Right lobe of liver (tissue), 4 donors: ENCODE results near the gene RAB4B.

Source experiments
- CTCF ChIP-seq, 4 donors: fragments of 200-600 bp in 3 of 4; fragments of 450-650 bp in 1 of 4; IDR thresholded peaks; one replicate each; pipeline versions ENCODE4 v1.5.1 to v1.8.0; 2016 to 2022; ENCODE audit warnings: antibody characterized with exemption in 4 of 4, mild to moderate bottlenecking in 2 of 4
- POLR2A ChIP-seq: fragments of 450-650 bp; IDR thresholded peaks from one replicate; pipeline ENCODE4 v1.6.1; 2017; ENCODE audit warnings: antibody characterized with exemption, mild to moderate bottlenecking
- donor health status: DM: no; HTN: no; CAD: no.
- donor health status: DM: no; HTN: no; CAD: no.
- donor health status: DM: no; HTN: yes; CAD: no.

- TF ChIP-seq CTCF (IDR thresholded peaks at IDR 0.05) (no peak), POLR2A (no peak)
Measured at GRCh38 chr19:40776364-40776763, 1.7 kb upstream of the RAB4B start.
